Measurements from ENCODE around the gene RAB8B.
"Not testable (repeated sequence)": the region's sequence is repeated elsewhere in the genome, so short reads cannot be mapped to it uniquely, and the experiment has no call there.

RAB8B gene

GRCh38 chr15:63206079-63206478 is 16.7 kb downstream of the RAB8B start:
- DNase-seq (ENCODE audit: low read depth in 1 of 2, low spot score in 1 of 2), result no peak

DNA sequence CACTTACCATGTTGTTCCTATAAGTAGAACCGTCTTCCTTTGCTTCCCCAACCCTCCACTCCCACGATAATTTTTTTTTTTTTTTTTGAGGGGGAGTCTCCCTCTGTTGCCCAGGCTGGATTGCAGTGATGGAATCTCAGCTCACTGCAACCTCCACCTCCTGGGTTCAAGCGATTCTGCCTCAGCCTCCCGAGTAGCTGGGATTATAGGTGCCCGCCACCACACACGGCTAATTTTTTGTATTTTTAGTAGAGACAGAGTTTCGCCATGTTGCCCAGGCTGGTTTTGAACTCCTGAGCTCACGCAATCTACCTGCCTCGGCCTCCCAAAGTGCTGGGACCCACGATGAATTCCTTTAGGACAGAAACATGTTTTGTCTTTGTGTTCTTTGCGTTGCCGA is 19.4 kb downstream of the RAB8B start:
- not testable (repeated sequence) for DNase-seq (ENCODE audit: low read depth in 1 of 2, low spot score in 1 of 2)

DNA sequence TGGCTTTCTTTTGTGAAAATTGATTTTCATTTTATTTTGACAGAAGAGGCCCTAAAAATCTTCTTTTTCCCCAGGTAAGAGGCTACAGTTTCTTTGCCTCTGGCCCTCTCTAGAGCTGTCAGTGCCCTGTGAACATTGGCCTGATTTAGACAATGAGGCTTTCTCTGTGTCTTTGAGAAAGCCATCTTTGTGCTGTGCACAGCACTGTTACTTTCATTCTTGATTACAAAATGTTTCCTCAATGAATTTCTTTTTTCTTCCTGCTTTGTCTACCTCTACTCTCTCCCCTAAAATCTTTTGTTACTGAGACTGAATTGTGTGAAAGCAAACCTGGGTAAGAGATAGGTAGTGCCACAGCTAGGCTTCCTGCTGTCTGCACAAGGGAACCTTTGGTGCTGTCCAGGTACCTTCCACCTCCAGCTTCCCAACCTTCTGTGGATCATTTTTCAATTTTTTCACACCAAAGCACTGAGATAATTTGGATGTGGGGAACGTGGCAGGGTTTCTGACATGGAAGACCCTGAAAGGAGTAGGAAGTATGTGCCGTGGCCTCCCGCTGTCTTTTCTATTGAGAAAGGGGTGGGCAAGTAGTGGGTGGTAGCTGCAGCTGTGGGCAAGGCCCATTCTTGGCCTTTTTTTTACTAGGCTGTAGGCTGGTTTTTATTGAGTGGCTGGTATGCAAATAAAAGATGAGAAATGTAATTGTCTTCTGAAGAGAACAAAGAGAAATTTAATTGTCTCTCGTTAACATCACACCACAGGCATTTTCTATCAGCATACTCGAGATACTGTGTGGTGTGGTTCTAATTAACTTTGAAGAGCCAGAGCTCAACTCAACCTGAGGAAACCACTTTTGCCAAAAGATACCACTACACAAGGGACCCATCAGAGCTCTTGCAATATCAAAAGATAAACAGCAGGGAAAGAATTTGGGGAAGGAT is 21.0 kb downstream of the RAB8B start:
- DNase-seq (ENCODE audit: low read depth in 1 of 2, low spot score in 1 of 2), result no peak

DNA sequence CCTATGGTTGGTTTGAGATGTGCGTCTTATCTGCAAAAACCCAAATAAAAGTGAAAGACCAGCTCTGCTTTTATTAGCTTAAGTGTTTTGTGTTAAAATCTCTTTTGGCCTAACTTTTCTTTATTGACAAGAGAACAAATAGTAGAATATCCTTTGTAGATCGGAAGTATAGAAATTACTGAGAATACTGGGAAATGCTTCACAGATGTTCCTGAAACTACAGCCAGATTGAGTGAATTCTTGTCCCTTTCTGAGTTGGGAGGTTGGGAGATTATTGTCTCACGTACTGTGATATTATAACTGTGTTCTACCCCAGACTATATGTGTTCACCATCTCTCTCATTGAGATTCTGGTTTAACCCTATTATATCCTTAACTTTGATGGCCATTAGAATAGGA is 21.7 kb downstream of the RAB8B start:
- no peak for DNase-seq (ENCODE audit: low read depth in 1 of 2, low spot score in 1 of 2)

- no peak for DNase-seq (ENCODE audit: low read depth in 1 of 2, low spot score in 1 of 2)
Observed at GRCh38 chr15:63211549-63211948, 22.1 kb downstream of the RAB8B start.

DNA sequence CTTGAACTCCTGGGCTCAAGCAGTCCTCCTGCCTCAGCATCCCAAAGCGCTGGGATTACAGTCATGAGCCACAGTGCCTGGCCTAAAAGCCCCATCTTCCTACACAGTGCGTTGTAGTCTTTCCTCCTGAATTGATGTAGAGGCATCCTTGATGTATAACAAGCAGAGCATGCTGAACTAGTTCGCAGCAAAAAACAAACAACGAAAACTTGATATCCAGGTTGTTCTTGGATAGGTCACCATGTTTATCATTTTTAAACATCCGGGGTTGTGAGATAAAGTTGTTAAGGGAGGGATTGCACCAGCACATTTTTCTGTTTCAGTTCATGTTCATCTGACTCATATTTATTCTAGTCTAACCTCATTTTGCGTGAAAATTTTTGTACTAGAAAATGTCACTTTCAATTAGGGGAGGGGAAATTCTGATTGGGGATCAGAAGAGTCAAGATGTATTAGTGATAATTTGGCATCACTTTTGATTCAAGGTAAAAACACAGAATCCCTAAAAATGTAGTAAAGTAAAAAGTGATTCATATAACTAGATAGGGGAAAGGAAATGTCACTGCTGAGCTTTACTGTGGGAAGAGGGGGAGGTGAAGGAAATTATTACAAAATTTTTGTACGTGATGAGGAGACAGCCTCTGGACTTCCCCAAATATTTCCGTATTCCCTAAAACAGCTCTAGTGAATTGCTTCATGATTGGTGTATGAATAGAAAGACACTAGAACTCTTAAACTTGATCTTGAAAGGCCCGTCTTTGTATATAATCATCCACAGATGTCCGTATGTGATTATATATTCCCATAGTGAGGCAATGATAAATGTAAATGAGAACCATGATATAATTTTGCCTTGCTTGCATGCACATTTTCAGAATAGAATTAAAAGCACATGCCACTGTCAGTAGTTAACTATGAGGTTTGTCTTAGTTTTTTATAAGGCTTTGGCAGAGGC is 22.9 kb downstream of the RAB8B start:
- DNase-seq (ENCODE audit: low read depth in 1 of 2, low spot score in 1 of 2), result no peak

DNA sequence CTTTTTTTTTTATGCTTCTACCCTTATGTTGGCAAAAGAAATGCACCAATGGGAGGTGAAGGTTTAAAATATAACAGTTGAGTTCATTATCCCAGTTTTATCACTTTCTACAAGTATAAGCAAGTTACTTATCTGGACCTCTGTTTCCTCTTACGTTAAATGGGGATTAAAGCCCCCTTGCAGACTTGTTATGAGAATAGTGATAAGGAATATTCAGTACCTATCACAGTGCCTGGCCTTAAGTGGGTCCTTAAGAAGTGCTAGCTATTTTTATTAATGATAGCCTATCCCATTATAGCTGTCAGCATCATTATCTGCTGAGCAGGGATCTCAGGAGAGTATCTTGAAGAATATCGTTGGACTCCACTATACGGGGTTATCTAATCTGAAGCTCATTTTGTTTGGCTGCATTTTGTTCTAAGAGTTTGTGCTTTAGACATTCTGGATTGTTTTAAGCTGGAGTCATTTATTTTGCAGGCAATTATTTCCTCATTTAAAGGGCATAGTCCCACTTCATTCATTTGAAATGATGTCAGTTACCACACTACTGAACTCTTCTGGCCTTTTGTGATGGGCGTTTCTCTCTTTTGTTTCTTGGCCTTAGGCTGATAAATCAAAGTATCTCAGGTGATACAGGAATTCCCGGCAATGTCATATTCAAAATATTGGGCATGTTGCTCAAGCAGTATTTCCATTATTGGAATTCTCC is 28.8 kb downstream of the RAB8B start:
- DNase-seq (ENCODE audit: low read depth in 1 of 2, low spot score in 1 of 2), result no peak

DNA sequence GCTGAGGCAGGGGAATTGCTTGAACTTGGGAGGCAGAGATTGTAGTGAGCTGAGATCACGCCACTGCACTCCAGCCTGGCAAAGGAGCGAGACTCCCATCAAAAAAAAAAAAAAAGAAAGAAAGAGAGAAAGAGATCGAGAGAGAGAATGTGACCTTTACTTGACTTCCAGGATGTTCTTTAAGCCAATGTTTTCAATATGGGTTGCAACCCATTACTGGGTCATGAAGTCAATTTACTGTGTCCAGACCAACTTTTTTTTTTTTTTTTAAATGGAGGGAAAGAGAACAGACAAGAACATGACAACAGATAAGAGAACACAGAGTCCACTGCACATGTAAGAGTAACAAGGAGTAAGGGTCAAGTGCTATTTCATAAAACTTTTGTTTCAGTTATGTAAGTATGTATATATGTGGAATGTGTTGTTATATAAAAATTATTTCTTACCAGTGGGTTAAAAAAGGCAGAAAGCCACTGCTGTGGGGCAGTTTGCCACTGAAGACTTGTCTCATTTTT is 29.8 kb downstream of the RAB8B start:
- no peak for DNase-seq (ENCODE audit: low read depth in 1 of 2, low spot score in 1 of 2)

- no peak for DNase-seq (ENCODE audit: low read depth in 1 of 2, low spot score in 1 of 2)
Observed at GRCh38 chr15:63221346-63221745, 31.9 kb downstream of the RAB8B start.

GRCh38 chr15:63223463-63223862 is 34.1 kb downstream of the RAB8B start:
- no peak for DNase-seq (ENCODE audit: low read depth in 1 of 2, low spot score in 1 of 2)

GRCh38 chr15:63225381-63225780 is 36.0 kb downstream of the RAB8B start:
- DNase-seq (ENCODE audit: low read depth in 1 of 2, low spot score in 1 of 2), result no peak

DNA sequence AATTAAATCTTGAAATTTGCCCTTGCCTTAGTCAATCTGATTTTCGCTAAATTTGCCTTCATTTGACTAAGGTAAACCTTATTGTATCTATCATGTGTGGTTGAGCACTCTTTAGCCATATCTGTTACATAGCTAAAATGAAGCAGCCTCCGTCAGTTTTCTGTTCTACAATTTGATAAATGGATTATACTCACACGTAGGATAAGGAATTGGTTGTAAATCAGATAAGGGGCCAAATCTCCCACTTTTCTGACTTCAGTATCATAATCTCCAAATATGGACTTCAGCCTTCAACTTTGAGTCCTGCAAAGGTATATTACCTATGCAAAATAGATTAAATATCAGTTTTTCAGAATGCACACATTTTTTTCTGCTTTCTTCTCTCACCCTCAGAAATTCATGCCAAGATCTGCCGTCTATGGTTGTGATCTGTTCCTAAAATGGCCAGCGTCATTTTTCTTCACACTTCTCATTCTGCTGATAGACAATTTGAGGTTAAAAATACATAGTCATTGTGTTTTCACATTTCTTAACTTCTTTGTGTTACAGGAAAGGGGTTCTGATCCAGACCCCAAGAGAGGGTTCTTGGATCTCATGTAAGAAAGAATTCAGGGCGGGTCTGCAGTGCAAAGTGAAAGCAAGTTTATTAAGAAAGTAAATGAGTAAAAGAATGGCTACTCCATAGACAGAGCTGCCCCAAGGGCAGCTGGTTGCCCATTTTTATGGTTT is 36.9 kb downstream of the RAB8B start:
- no peak for DNase-seq (ENCODE audit: low read depth in 1 of 2, low spot score in 1 of 2)

- DNase-seq (ENCODE audit: low read depth in 1 of 2, low spot score in 1 of 2), result no peak
Observed at GRCh38 chr15:63226966-63227401, 37.6 kb downstream of the RAB8B start.

GRCh38 chr15:63227689-63228088 is 38.3 kb downstream of the RAB8B start:
- no peak for DNase-seq (ENCODE audit: low read depth in 1 of 2, low spot score in 1 of 2)

- DNase-seq (ENCODE audit: low read depth in 1 of 2, low spot score in 1 of 2), result no peak
Observed at GRCh38 chr15:63231206-63231605, 41.8 kb downstream of the RAB8B start.

DNA sequence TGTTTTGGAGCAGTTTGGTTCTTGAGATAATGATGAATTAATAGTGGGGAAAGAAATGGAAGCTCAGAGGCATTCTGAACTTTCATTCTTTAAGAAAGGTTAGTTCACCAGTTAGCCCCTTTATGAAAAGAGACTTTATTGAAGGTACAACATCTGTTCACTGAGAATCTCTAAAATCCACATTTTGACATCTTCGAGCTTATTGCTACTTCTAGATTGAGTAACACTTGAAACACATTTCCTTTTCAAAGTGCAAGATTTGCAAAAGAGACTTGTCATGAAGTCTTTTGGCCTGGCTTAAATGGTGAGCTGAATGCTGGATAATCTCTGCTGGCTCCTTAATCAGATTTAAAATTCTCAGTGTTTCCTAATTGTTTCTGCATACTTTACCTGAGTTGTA is 42.3 kb downstream of the RAB8B start:
- no peak for DNase-seq (ENCODE audit: low read depth in 1 of 2, low spot score in 1 of 2)

- DNase-seq (ENCODE audit: low read depth in 1 of 2, low spot score in 1 of 2), result no peak
Observed at GRCh38 chr15:63232405-63232804, 43.0 kb downstream of the RAB8B start.

- no peak for DNase-seq (ENCODE audit: low read depth in 1 of 2, low spot score in 1 of 2)
Observed at GRCh38 chr15:63232943-63233342, 43.5 kb downstream of the RAB8B start.

- no peak for DNase-seq (ENCODE audit: low read depth in 1 of 2, low spot score in 1 of 2)
Observed at GRCh38 chr15:63233667-63234423, 44.4 kb downstream of the RAB8B start.

- DNase-seq (ENCODE audit: low read depth in 1 of 2, low spot score in 1 of 2), result no peak
Observed at GRCh38 chr15:63234451-63234870, 45.1 kb downstream of the RAB8B start.
